Adrenal gland (tissue), 19 donors: ENCODE results near the gene MALAT1. TPM values are rescaled to one million over a fixed set of nuclear protein-coding genes. Genes with fewer than 3 reads are reported as not detected.
A peak's percentile ranks its signal among the peaks of the same experiment; 100 is the strongest.
"Not testable (repeated sequence)": the region's sequence is repeated elsewhere in the genome, so short reads cannot be mapped to it uniquely, and the experiment has no call there.

Experiments used
- DNase-seq, 7 donors: peaks; one replicate each; pipeline ENCODE4 v3.0.0-alpha.2; 2019 to 2020
- H3K27ac ChIP-seq, 5 donors: fragments of 200-600 bp; sonication (generic) in 4 of 5; 1 replicate in 3 of 5; 2 replicates in 2 of 5; pipeline versions ENCODE4 v1.5.1 to v1.8.0; 2016 to 2020; ENCODE audit warnings: mild to moderate bottlenecking in 1 of 5
- H3K27me3 ChIP-seq: fragments of 200-600 bp; 2 replicates; pipeline ENCODE4 v1.8.0; 2021
- H3K36me3 ChIP-seq, 2 donors: fragments of 200-600 bp; replicated peaks in 1 of 2; 1 replicate in 1 of 2; 2 replicates in 1 of 2; pipeline versions ENCODE4 v1.5.1 to v1.8.0; 2018 to 2022
- H3K4me1 ChIP-seq, 2 donors: fragments of 200-600 bp; replicated peaks in 1 of 2; 1 replicate in 1 of 2; 2 replicates in 1 of 2; pipeline versions ENCODE4 v1.5.1 to v1.8.0; 2018 to 2021
- H3K4me3 ChIP-seq, 4 donors: fragments of 200-600 bp; sonication (generic) in 3 of 4; one replicate each; pipeline ENCODE4 v1.5.1; 2016 to 2018
- H3K9me3 ChIP-seq, 3 donors: fragments of 200-600 bp; sonication (generic) in 1 of 3; replicated peaks in 1 of 3; 1 replicate in 2 of 3; 2 replicates in 1 of 3; pipeline versions ENCODE4 v1.5.1 to v1.8.0; 2016 to 2021
- POLR2A ChIP-seq, 2 donors: fragments of 450-650 bp; IDR thresholded peaks; one replicate each; pipeline ENCODE4 v1.6.1; 2017; ENCODE audit warnings: antibody characterized with exemption in 2 of 2, mild to moderate bottlenecking in 2 of 2, moderate library complexity in 1 of 2
- WGBS, 4 donors: extraction: QIAGEN DNeasy Blood & Tissue Kit in 2 of 4; methylation state at CpG; one replicate each; pipeline versions ENCODE4 v1.1.5 to v1.1.7; 2013 to 2017; 5-methylcytosine and 5-hydroxymethylcytosine counted together
- intact Hi-C, 2 donors: fragments of 100-400 bp; cut with DNase I; formaldehyde crosslinking; loops; one replicate each; pipeline versions ENCODE4 v1.14.1 to v1.15.0; 2022 to 2023
- long read RNA-seq, 10 donors: library from polyadenylated mRNA in 3 of 10; unstranded in 2 of 10; stranded (forward) in 1 of 10; transcript quantifications; one replicate each; pipeline ENCODE4 v2.0.0 and lab custom pipeline, GENCODE V29; 2021 to 2026
- polyA plus RNA-seq, 3 donors: library from polyadenylated mRNA; stranded (reverse); fragments of 200-250 nt in 2 of 3; fragments of 350-450 nt in 1 of 3; fragmentation: Illumina TruSeq in 1 of 3; extraction: RNeasy Lipid Tissue Mini Kit (QIAGEN cat#74804) in 1 of 3; gene quantifications; one replicate each; pipeline ENCODE4 v1.2.3, GENCODE V29; 2013 to 2014
- total RNA-seq, 9 donors: library from RNA; depleted of rRNA in 4 of 9; stranded (reverse); fragments of >200 nt in 4 of 9; fragments of 120-200 nt in 1 of 9; fragmentation: NEBNext Ultra II Directional in 1 of 9; extraction: Animal tissue kit (Norgen Biotek cat#: 25700) in 1 of 9; gene quantifications; one replicate each; pipeline versions ENCODE4 v1.1.0 to v1.2.4, GENCODE V29; 2013 to 2023
- TF ChIP-seq, protein P1 (sequence below), 6 experiments: fragments of 450-650 bp in 4 of 6; fragments of 200-600 bp in 2 of 6; sonication (generic) in 1 of 6; IDR thresholded peaks; 1 replicate in 5 of 6; 2 replicates in 1 of 6; pipeline versions ENCODE4 v1.5.1 to v1.8.0; 2016 to 2021; ENCODE audit warnings: antibody characterized with exemption in 6 of 6, mild to moderate bottlenecking in 2 of 6, moderate library complexity in 1 of 6
- donor health status: healthy with polysubstance abuse.
- donor health status: Bipolar disorder and iron deficiency.
- donor health status: DM: yes; HTN: yes; CAD: no.
- donor health status: DM: no; HTN: no; CAD: no.
- donor health status: DM: no; HTN: no; CAD: no.
- donor health status: DM: yes; HTN: yes; CAD: no.

Gene MALAT1
- total RNA-seq = over 10,000 TPM in 5 of 9 donors, 1,000 to 10,000 TPM in 4; 5,921 to 17,143 (median 10,534) TPM
- polyA plus RNA-seq = 1,000 to 10,000 TPM in 1 of 3 donors, 100 to 1,000 TPM in 2; 237 to 9,519 (median 973) TPM
- long read RNA-seq, donor 1, full-length matches to known transcripts = 1,832 of 1,832 reads
- long read RNA-seq, donor 1, partial matches to known transcripts = 0 of 1,832 reads
- long read RNA-seq, donor 1, other reads (novel, unspliced or antisense) = 0 of 1,832 reads
- long read RNA-seq, donor 2, full-length matches to known transcripts = 4,500 of 4,500 reads
- long read RNA-seq, donor 2, partial matches to known transcripts = 0 of 4,500 reads
- long read RNA-seq, donor 2, other reads (novel, unspliced or antisense) = 0 of 4,500 reads
- long read RNA-seq, donor 3, full-length matches to known transcripts = 1,194 of 1,194 reads
- long read RNA-seq, donor 3, partial matches to known transcripts = 0 of 1,194 reads
- long read RNA-seq, donor 3, other reads (novel, unspliced or antisense) = 0 of 1,194 reads
- long read RNA-seq, donor 4, full-length matches to known transcripts = 7,214 of 7,228 reads
- long read RNA-seq, donor 4, partial matches to known transcripts = 0 of 7,228 reads
- long read RNA-seq, donor 4, other reads (novel, unspliced or antisense) = 14 of 7,228 reads
- long read RNA-seq, donor 5, full-length matches to known transcripts = 124 of 130 reads
- long read RNA-seq, donor 5, partial matches to known transcripts = 0 of 130 reads
- long read RNA-seq, donor 5, other reads (novel, unspliced or antisense) = 6 of 130 reads
- long read RNA-seq, donor 6, full-length matches to known transcripts = 5,444 of 5,456 reads
- long read RNA-seq, donor 6, partial matches to known transcripts = 0 of 5,456 reads
- long read RNA-seq, donor 6, other reads (novel, unspliced or antisense) = 12 of 5,456 reads
- long read RNA-seq, donor 7, full-length matches to known transcripts = 1,346 of 1,346 reads
- long read RNA-seq, donor 7, partial matches to known transcripts = 0 of 1,346 reads
- long read RNA-seq, donor 7, other reads (novel, unspliced or antisense) = 0 of 1,346 reads
- long read RNA-seq, donor 8, full-length matches to known transcripts = 1,100 of 1,100 reads
- long read RNA-seq, donor 8, partial matches to known transcripts = 0 of 1,100 reads
- long read RNA-seq, donor 8, other reads (novel, unspliced or antisense) = 0 of 1,100 reads
- long read RNA-seq, donor 9, full-length matches to known transcripts = 3,565 of 3,565 reads
- long read RNA-seq, donor 9, partial matches to known transcripts = 0 of 3,565 reads
- long read RNA-seq, donor 9, other reads (novel, unspliced or antisense) = 0 of 3,565 reads
- long read RNA-seq, donor 10, full-length matches to known transcripts = 743 of 743 reads
- long read RNA-seq, donor 10, partial matches to known transcripts = 0 of 743 reads
- long read RNA-seq, donor 10, other reads (novel, unspliced or antisense) = 0 of 743 reads

DNA sequence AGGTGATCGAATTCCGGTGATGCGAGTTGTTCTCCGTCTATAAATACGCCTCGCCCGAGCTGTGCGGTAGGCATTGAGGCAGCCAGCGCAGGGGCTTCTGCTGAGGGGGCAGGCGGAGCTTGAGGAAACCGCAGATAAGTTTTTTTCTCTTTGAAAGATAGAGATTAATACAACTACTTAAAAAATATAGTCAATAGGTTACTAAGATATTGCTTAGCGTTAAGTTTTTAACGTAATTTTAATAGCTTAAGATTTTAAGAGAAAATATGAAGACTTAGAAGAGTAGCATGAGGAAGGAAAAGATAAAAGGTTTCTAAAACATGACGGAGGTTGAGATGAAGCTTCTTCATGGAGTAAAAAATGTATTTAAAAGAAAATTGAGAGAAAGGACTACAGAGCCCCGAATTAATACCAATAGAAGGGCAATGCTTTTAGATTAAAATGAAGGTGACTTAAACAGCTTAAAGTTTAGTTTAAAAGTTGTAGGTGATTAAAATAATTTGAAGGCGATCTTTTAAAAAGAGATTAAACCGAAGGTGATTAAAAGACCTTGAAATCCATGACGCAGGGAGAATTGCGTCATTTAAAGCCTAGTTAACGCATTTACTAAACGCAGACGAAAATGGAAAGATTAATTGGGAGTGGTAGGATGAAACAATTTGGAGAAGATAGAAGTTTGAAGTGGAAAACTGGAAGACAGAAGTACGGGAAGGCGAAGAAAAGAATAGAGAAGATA, at the start of gene MALAT1:
MALAT1 (plus strand) TSS at position 69 of the 736 bp plus-strand sequence.
- Histone ChIP-seq H3K36me3 (peaks cover 0 to 40% of the 10 kb centered on the region in 2 donors), H3K4me3 (peak within 1 kb of the TSS; percentile 78 to 96 (median 90)), H3K9me3 (no peaks in the 10 kb centered on the region), H3K27ac (peak within 1 kb of the TSS; percentile 97 to 99 (median 97)), H3K4me1 (peaks cover 30 to 31% of the 10 kb centered on the region in 2 donors), H3K27me3 (no peaks in the 10 kb centered on the region)
- 0 to 1% (median 1%) methylated on average over 24 of the region's 24 CpGs for WGBS, 4 donors
- intact Hi-C loops = loop anchor here in 1 of 2 donors (5.0 kb wide), 1 partner anchor 77 kb away; the partner anchor contains the start of gene NEAT1
- TF ChIP-seq POLR2A (IDR thresholded peaks at IDR 0.05) = peak; percentile 100
- TF ChIP-seq, protein P1, sequence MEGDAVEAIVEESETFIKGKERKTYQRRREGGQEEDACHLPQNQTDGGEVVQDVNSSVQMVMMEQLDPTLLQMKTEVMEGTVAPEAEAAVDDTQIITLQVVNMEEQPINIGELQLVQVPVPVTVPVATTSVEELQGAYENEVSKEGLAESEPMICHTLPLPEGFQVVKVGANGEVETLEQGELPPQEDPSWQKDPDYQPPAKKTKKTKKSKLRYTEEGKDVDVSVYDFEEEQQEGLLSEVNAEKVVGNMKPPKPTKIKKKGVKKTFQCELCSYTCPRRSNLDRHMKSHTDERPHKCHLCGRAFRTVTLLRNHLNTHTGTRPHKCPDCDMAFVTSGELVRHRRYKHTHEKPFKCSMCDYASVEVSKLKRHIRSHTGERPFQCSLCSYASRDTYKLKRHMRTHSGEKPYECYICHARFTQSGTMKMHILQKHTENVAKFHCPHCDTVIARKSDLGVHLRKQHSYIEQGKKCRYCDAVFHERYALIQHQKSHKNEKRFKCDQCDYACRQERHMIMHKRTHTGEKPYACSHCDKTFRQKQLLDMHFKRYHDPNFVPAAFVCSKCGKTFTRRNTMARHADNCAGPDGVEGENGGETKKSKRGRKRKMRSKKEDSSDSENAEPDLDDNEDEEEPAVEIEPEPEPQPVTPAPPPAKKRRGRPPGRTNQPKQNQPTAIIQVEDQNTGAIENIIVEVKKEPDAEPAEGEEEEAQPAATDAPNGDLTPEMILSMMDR (IDR thresholded peaks at IDR 0.05) = peak in 1 of 6 experiments; percentile 28
- peak; percentile 92 to 98 (median 94) for DNase-seq

DNA sequence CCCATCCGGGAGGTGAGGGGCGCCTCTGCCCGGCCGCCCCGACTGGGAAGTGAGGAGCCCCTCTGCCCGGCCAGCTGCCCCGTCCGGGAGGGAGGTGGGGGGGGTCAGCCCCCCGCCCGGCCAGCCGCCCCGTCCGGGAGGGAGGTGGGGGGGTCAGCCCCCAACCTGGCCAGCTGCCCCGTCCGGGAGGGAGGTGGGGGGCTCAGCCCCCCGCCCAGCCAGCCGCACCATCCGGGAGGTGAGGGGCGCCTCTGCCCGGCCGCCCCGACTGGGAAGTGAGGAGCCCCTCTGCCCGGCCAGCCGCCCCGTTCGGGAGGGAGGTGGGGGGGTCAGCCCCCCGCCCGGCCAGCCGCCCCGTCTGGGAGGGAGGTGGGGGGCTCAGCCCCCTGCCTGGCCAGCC, 47.5 kb upstream of the MALAT1 start:
- peak in 1 of 7 donors; percentile 8 for DNase-seq
- intact Hi-C loops = not testable (repeated sequence)

DNA sequence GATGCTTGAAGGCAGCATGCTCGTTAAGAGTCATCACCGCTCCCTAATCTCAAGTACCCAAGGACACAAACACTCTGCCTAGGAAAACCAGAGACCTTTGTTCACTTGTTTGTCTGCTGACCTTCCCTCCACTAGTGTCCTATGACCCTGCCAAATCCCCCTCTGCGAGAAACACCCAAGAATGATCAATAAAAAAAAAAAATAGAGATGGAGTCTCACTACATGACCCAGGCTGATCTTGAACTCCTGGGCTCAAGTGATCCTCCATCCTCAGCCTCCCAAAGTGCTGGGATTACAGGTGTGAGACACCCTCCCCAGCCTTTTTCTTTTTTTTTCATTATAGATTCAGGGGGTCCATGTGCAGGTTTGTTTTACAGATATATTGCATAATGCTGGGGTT, 46.6 kb upstream of the MALAT1 start:
- H3K36me3 ChIP-seq, H3K27me3 ChIP-seq, H3K4me3 ChIP-seq, H3K9me3 ChIP-seq, DNase-seq, intact Hi-C loops: not testable (repeated sequence)
- 33 to 82% (median 52%) methylated on average over 1 to 3 of the region's 3 CpGs for WGBS, 4 donors
- H3K4me1 ChIP-seq = peaks cover 5 to 10% of the 10 kb centered on the region in 2 donors
- H3K27ac ChIP-seq = peak overlapping the region in 3 of 5 donors; percentile 62 to 89 (median 74)

More for the DNA sequence above, 47.5 kb upstream of the MALAT1 start:
- H3K36me3 ChIP-seq, H3K27ac ChIP-seq, H3K27me3 ChIP-seq, H3K4me3 ChIP-seq, H3K9me3 ChIP-seq: not testable (repeated sequence)
- 89 to 93% methylated on average over 12 to 21 of the region's 30 CpGs; no CpG with 5 or more reads in 2 of the 4 donors for WGBS, 4 donors
- H3K4me1 ChIP-seq = peaks cover 5 to 10% of the 10 kb centered on the region in 2 donors

DNA sequence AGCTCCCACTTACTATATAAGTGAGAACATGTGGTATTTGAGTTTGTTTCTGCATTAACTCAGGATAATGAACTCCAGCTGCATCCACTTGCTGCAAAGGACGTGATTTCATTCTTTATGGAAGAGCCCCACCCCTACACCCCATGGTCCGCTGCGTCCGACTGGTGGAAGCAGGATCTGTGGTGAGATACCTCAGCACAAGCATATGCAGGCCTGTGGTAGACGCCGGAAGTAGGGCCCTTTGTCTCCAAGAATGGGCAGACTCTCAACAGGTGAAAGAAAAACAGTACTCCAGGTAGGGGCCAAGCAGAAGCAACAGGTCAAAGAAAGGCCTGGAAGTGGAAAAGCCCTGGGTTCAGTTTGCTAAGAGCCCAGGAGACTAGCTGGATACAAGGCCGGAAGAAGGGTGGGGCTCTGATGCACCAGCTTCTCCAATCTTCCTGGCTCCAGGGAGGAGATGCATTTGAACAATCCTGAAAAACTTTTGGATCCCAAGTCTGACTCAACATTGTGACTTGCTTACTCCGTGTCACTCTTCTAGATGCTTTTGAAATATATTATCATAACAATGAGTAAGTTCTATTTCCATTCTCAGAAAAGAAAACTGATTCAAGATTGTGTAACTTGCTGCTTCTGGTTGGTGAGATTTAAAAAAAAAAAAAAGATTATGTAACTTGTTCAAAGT, 45.9 kb upstream of the MALAT1 start:
- DNase-seq = peak in 6 of 7 donors; percentile 50 to 75 (median 59)
- TF ChIP-seq POLR2A (IDR thresholded peaks at IDR 0.05) = no peak
- TF ChIP-seq, protein P1 (IDR thresholded peaks at IDR 0.05) = no peak
- 61 to 73% (median 67%) methylated on average over 8 of the region's 8 CpGs for WGBS, 4 donors
- intact Hi-C loops = no loop called here
- no peaks in the 10 kb centered on the region for H3K27me3 ChIP-seq
- peak overlapping the region in 4 of 5 donors; percentile 62 to 89 (median 74) for H3K27ac ChIP-seq
- no peaks in the 10 kb centered on the region for H3K36me3 ChIP-seq
- H3K4me1 ChIP-seq = peaks cover 5 to 10% of the 10 kb centered on the region in 2 donors
- no peaks in the 10 kb centered on the region for H3K9me3 ChIP-seq
- H3K4me3 ChIP-seq = no peak overlapping the region
